CD8-positive, alpha-beta memory T cell (primary cell): Measurements from ENCODE around the gene SREBF1. TPM values are rescaled to one million over a fixed set of nuclear protein-coding genes. Genes with fewer than 3 reads are reported as not detected.
A peak's percentile ranks its signal among the peaks of the same experiment; 100 is the strongest.

ENCODE experiments used
- CTCF ChIA-PET: fragments of 350-600 bp; sonication (Branson Sonifier 250); formaldehyde crosslinking; loops from one replicate; lab custom pipeline; 2021; ENCODE audit warnings: antibody characterized with exemption; lab: Charles Lee
- POLR2A ChIA-PET: fragments of 350-600 bp; sonication (Branson Sonifier 250); formaldehyde crosslinking; loops from one replicate; lab custom pipeline; 2021; ENCODE audit warnings: antibody characterized with exemption; lab: Charles Lee
- DNase-seq, 5 donors: peaks; one replicate each; pipeline versions ENCODE4 v3.0.0 to v3.0.0-alpha.2; 2020 to 2022; ENCODE audit warnings: mixed read lengths in 1 of 5
- H3K27ac ChIP-seq: one replicate; pipeline ENCODE4 v1.7.0; 2013; ENCODE audit warnings: low read depth, mild to moderate bottlenecking, low read length, moderate library complexity
- H3K27me3 ChIP-seq: 2 replicates; pipeline ENCODE4 v1.7.0; 2013; ENCODE audit warnings: low read length, mild to moderate bottlenecking; ENCODE audit not compliant: insufficient read depth, poor library complexity, severe bottlenecking
- H3K36me3 ChIP-seq: 2 replicates; pipeline ENCODE4 v1.7.0; 2013; ENCODE audit warnings: mild to moderate bottlenecking, low read length, moderate library complexity; ENCODE audit not compliant: insufficient read depth
- H3K4me1 ChIP-seq: 2 replicates; pipeline ENCODE4 v1.7.0; 2013; ENCODE audit warnings: mild to moderate bottlenecking, low read length, moderate library complexity; ENCODE audit not compliant: insufficient read depth
- H3K4me3 ChIP-seq: 2 replicates; pipeline ENCODE4 v1.7.0; 2013; ENCODE audit warnings: mild to moderate bottlenecking, low read length
- H3K9me3 ChIP-seq: 2 replicates; pipeline ENCODE4 v1.7.0; 2013; ENCODE audit warnings: mild to moderate bottlenecking, low read length
- H3K27ac Mint-ChIP-seq, 8 donors: one replicate each; pipeline ENCODE4 v1.8.0; 2020 to 2021; ENCODE audit warnings: mixed read lengths in 8 of 8, mild to moderate bottlenecking in 6 of 8, inconsistent platforms in 3 of 8, moderate library complexity in 3 of 8
- H3K27me3 Mint-ChIP-seq, 2 donors: one replicate each; pipeline ENCODE4 v1.8.0; 2020 to 2021; ENCODE audit warnings: mixed read lengths in 2 of 2, mild to moderate bottlenecking in 1 of 2, moderate library complexity in 1 of 2
- H3K36me3 Mint-ChIP-seq, 3 donors: one replicate each; pipeline ENCODE4 v1.8.0; 2020 to 2021; ENCODE audit warnings: mixed read lengths in 3 of 3, inconsistent platforms in 1 of 3, mild to moderate bottlenecking in 1 of 3
- H3K4me1 Mint-ChIP-seq, 3 donors: one replicate each; pipeline ENCODE4 v1.8.0; 2020 to 2021; ENCODE audit warnings: mixed read lengths in 3 of 3, inconsistent platforms in 1 of 3, mild to moderate bottlenecking in 1 of 3
- H3K4me3 Mint-ChIP-seq, 7 donors: one replicate each; pipeline ENCODE4 v1.8.0; 2020 to 2021; ENCODE audit warnings: mixed read lengths in 7 of 7, mild to moderate bottlenecking in 6 of 7, moderate library complexity in 4 of 7, inconsistent platforms in 2 of 7
- H3K9me3 Mint-ChIP-seq, 5 donors: one replicate each; pipeline ENCODE4 v1.8.0; 2020 to 2022; ENCODE audit warnings: mixed read lengths in 5 of 5, mild to moderate bottlenecking in 3 of 5, moderate library complexity in 2 of 5, inconsistent platforms in 1 of 5
- polyA plus RNA-seq: library from polyadenylated mRNA; unstranded; fragments of 300-500 nt; fragmentation: Illumina TruSeq; gene quantifications from one replicate; pipeline ENCODE4 v1.2.3, GENCODE V29; 2021
- total RNA-seq, 2 experiments: library from RNA; stranded (reverse); gene quantifications; one replicate each; pipeline ENCODE4 v1.2.3, GENCODE V29; 2021

Gene SREBF1
- total and polyA plus RNA-seq, 3 experiments from 2014 or later: 16.4 to 29.6 (median 27.2) TPM

GRCh38 chr17:17798010-17798556, 38.7 kb downstream of the SREBF1 start:
- ChIA-PET CTCF (no interaction called here), POLR2A (no interaction called here)
- no peak for DNase-seq
- Mint-ChIP-seq H3K9me3 (no peaks in the 10 kb centered on the region), H3K4me1 (peaks cover 7 to 11% (median 11%) of the 10 kb centered on the region in 3 donors), H3K4me3 (no peak overlapping the region), H3K27ac (peak overlapping the region in 1 of 8 donors; percentile 71), H3K27me3 (no peaks in the 10 kb centered on the region), H3K36me3 (peaks cover 0 to 23% (median 4%) of the 10 kb centered on the region in 3 donors)
- H3K4me3 ChIP-seq: no peak overlapping the region
- no peaks in the 10 kb centered on the region for H3K36me3 ChIP-seq
- H3K27ac ChIP-seq: no peak overlapping the region
- H3K27me3 ChIP-seq: no peaks in the 10 kb centered on the region
- H3K9me3 ChIP-seq: no peaks in the 10 kb centered on the region
- peaks cover 7% of the 10 kb centered on the region for H3K4me1 ChIP-seq

DNA sequence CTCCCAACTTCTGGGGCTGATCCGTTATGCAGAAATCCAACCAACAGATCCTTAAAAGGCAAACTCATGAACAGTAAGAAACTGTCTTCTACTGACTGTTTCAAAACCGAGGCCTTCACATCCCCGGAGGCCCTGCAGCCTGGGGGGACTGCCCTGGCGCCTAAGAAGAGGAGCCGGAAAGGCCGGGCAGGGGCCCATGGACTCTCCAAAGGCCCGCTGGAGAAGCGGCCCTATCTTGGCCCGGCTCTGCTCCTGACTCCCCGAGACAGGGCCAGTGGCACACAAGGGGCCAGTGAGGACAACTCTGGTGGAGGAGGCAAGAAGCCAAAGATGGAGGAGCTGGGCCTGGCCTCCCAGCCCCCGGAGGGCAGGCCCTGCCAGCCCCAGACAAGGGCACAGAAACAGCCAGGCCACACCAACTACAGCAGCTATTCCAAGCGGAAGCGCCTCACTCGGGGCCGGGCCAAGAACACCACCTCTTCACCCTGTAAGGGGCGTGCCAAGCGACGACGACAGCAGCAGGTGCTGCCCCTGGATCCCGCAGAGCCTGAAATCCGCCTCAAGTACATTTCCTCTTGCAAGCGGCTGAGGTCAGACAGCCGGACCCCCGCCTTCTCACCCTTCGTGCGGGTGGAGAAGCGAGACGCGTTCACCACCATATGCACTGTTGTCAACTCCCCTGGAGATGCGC, 39.5 kb downstream of the SREBF1 start:
- CTCF ChIA-PET: no interaction called here
- no peaks in the 10 kb centered on the region for H3K36me3 ChIP-seq
- peaks cover 13% of the 10 kb centered on the region for H3K4me1 ChIP-seq
- no peaks in the 10 kb centered on the region for H3K9me3 Mint-ChIP-seq
- H3K27ac ChIP-seq: no peak overlapping the region
- H3K27ac Mint-ChIP-seq: peak overlapping the region in 1 of 8 donors; percentile 36
- H3K4me1 Mint-ChIP-seq: peaks cover 14 to 19% (median 15%) of the 10 kb centered on the region in 3 donors
- no peaks in the 10 kb centered on the region for H3K9me3 ChIP-seq
- POLR2A ChIA-PET: interaction anchor here (0.6 kb wide), 1 partner anchor 817 kb away, joined by 3 read pairs; no protein-coding TSS in a partner anchor
- H3K27me3 Mint-ChIP-seq: no peaks in the 10 kb centered on the region
- no peak overlapping the region for H3K4me3 ChIP-seq
- H3K27me3 ChIP-seq: no peaks in the 10 kb centered on the region
- DNase-seq: no peak
- no peak overlapping the region for H3K4me3 Mint-ChIP-seq
- H3K36me3 Mint-ChIP-seq: peaks cover 0 to 23% (median 4%) of the 10 kb centered on the region in 3 donors

DNA sequence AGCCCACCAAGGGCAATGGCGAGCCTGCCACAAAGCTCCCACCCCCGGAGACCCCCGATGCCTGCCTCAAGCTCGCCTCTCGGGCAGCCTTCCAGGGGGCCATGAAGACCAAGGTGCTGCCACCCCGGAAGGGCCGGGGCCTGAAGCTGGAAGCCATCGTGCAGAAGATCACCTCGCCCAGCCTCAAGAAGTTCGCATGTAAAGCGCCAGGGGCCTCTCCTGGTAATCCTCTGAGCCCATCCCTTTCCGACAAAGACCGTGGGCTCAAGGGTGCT, 40.1 kb downstream of the SREBF1 start:
- Histone ChIP-seq H3K4me3 (no peak overlapping the region), H3K36me3 (no peaks in the 10 kb centered on the region), H3K27me3 (no peaks in the 10 kb centered on the region), H3K27ac (no peak overlapping the region), H3K4me1 (peaks cover 18% of the 10 kb centered on the region), H3K9me3 (no peaks in the 10 kb centered on the region)
- H3K9me3 Mint-ChIP-seq: no peaks in the 10 kb centered on the region
- H3K27me3 Mint-ChIP-seq: no peaks in the 10 kb centered on the region
- peaks cover 0 to 23% (median 4%) of the 10 kb centered on the region in 3 donors for H3K36me3 Mint-ChIP-seq
- H3K4me1 Mint-ChIP-seq: peaks cover 18 to 24% (median 18%) of the 10 kb centered on the region in 3 donors
- CTCF ChIA-PET: no interaction called here
- POLR2A ChIA-PET: interaction anchor here (0.6 kb wide), 1 partner anchor 817 kb away, joined by 3 read pairs; no protein-coding TSS in a partner anchor
- H3K27ac Mint-ChIP-seq: peak overlapping the region in 1 of 8 donors; percentile 36
- no peak for DNase-seq
- no peak overlapping the region for H3K4me3 Mint-ChIP-seq

DNA sequence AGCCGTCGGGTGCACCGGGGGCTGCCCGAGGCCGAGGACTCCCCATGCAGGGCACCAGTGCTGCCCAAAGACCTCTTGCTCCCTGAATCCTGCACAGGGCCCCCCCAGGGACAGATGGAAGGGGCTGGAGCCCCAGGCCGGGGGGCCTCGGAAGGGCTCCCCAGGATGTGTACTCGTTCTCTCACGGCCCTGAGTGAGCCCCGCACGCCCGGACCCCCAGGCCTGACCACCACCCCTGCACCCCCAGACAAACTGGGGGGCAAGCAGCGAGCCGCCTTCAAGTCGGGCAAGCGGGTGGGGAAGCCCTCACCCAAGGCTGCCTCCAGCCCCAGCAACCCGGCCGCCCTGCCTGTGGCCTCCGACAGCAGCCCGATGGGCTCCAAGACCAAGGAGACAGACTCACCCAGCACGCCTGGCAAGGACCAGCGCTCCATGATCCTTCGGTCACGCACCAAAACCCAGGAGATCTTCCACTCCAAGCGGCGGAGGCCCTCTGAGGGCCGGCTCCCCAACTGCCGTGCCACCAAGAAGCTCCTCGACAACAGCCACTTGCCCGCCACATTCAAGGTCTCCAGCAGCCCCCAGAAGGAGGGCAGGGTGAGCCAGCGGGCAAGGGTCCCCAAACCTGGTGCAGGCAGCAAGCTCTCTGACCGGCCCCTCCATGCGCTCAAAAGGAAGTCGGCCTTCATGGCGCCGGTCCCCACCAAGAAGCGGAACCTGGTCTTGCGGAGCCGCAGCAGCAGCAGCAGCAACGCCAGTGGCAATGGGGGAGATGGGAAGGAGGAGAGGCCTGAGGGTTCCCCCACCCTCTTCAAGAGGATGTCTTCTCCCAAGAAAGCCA, 40.6 kb downstream of the SREBF1 start:
- peaks cover 20% of the 10 kb centered on the region for H3K4me1 ChIP-seq
- ChIA-PET CTCF (no interaction called here), POLR2A (interaction anchor here (0.6 kb wide), 1 partner anchor 816 kb away, joined by 3 read pairs; no protein-coding TSS in a partner anchor)
- H3K27ac Mint-ChIP-seq: no peak overlapping the region
- no peak overlapping the region for H3K4me3 ChIP-seq
- H3K4me1 Mint-ChIP-seq: peaks cover 18 to 24% (median 18%) of the 10 kb centered on the region in 3 donors
- no peaks in the 10 kb centered on the region for H3K27me3 ChIP-seq
- no peak overlapping the region for H3K27ac ChIP-seq
- no peaks in the 10 kb centered on the region for H3K27me3 Mint-ChIP-seq
- H3K36me3 ChIP-seq: no peaks in the 10 kb centered on the region
- DNase-seq: no peak
- no peaks in the 10 kb centered on the region for H3K9me3 Mint-ChIP-seq
- no peak overlapping the region for H3K4me3 Mint-ChIP-seq
- H3K9me3 ChIP-seq: no peaks in the 10 kb centered on the region
- H3K36me3 Mint-ChIP-seq: peaks cover 0 to 23% (median 4%) of the 10 kb centered on the region in 3 donors

GRCh38 chr17:17795296-17795695, 41.5 kb downstream of the SREBF1 start:
- Mint-ChIP-seq H3K36me3 (peaks cover 0 to 23% (median 4%) of the 10 kb centered on the region in 3 donors), H3K27ac (no peak overlapping the region), H3K9me3 (no peaks in the 10 kb centered on the region), H3K4me3 (no peak overlapping the region), H3K4me1 (peaks cover 18 to 24% (median 18%) of the 10 kb centered on the region in 3 donors), H3K27me3 (no peaks in the 10 kb centered on the region)
- no peak for DNase-seq
- H3K9me3 ChIP-seq: no peaks in the 10 kb centered on the region
- peaks cover 20% of the 10 kb centered on the region for H3K4me1 ChIP-seq
- ChIA-PET CTCF (no interaction called here), POLR2A (no interaction called here)
- H3K27ac ChIP-seq: no peak overlapping the region
- H3K27me3 ChIP-seq: no peaks in the 10 kb centered on the region
- H3K36me3 ChIP-seq: no peaks in the 10 kb centered on the region
- H3K4me3 ChIP-seq: no peak overlapping the region

- DNase-seq: peak in 1 of 5 donors; percentile 42
- Histone ChIP-seq H3K4me1 (peaks cover 20% of the 10 kb centered on the region), H3K9me3 (no peaks in the 10 kb centered on the region), H3K27me3 (no peaks in the 10 kb centered on the region), H3K27ac (no peak overlapping the region), H3K36me3 (no peaks in the 10 kb centered on the region), H3K4me3 (no peak overlapping the region)
- Mint-ChIP-seq H3K9me3 (no peaks in the 10 kb centered on the region), H3K27ac (peak overlapping the region in 1 of 8 donors; percentile 53), H3K4me1 (peaks cover 18 to 24% (median 18%) of the 10 kb centered on the region in 3 donors), H3K36me3 (peaks cover 0 to 23% (median 4%) of the 10 kb centered on the region in 3 donors), H3K4me3 (peak overlapping the region in 1 of 7 donors; percentile 48), H3K27me3 (no peaks in the 10 kb centered on the region)
- ChIA-PET CTCF (interaction anchor here (1.0 kb wide), 1 partner anchor 11 kb away, joined by 3 read pairs; no protein-coding TSS in a partner anchor), POLR2A (no interaction called here)
Observed at GRCh38 chr17:17794382-17794781, 42.4 kb downstream of the SREBF1 start.

- H3K4me3 Mint-ChIP-seq: peak overlapping the region in 6 of 7 donors; percentile 28 to 68 (median 38)
- H3K27me3 Mint-ChIP-seq: no peaks in the 10 kb centered on the region
- Histone ChIP-seq H3K4me1 (peaks cover 20% of the 10 kb centered on the region), H3K27ac (peak overlapping the region; percentile 54), H3K36me3 (no peaks in the 10 kb centered on the region), H3K9me3 (no peaks in the 10 kb centered on the region), H3K27me3 (no peaks in the 10 kb centered on the region), H3K4me3 (no peak overlapping the region)
- H3K4me1 Mint-ChIP-seq: peaks cover 18 to 24% (median 18%) of the 10 kb centered on the region in 3 donors
- peak in 1 of 5 donors; percentile 46 for DNase-seq
- POLR2A ChIA-PET: interaction anchor here (1.5 kb wide), 1 partner anchor 43 kb away, joined by 3 read pairs; no protein-coding TSS in a partner anchor
- H3K36me3 Mint-ChIP-seq: peaks cover 0 to 23% (median 4%) of the 10 kb centered on the region in 3 donors
- H3K9me3 Mint-ChIP-seq: no peaks in the 10 kb centered on the region
- CTCF ChIA-PET: interaction anchor here (1.0 to 1.9 kb wide), 4 partner anchors 10 to 67 kb away, joined by 3 to 11 read pairs (median 3); no protein-coding TSS in a partner anchor
- H3K27ac Mint-ChIP-seq: peak overlapping the region; percentile 53 to 95 (median 76)
Observed at GRCh38 chr17:17793378-17794214, 43.2 kb downstream of the SREBF1 start.
